ENCODE results near the gene CHRD. TPM values are rescaled to one million over a fixed set of nuclear protein-coding genes. Genes with fewer than 3 reads are reported as not detected.

CHRD gene
- total and polyA plus RNA-seq, 7 donors: 0.23 to 16.3 (median 5.7) TPM

GRCh38 chr3:184360929-184361531 lies 18.8 kb upstream of the CHRD start:
- H3K36me3 ChIP-seq: peaks cover 0 to 28% (median 7%) of the 10 kb centered on the region in 4 donors
- H3K4me1 ChIP-seq: peaks cover 0 to 37% (median 34%) of the 10 kb centered on the region in 4 donors
- intact Hi-C loops (cut with DNase I): loop anchor here (10.0 kb wide), 1 partner anchor 414 kb away; no protein-coding TSS in a partner anchor
- TF ChIP-seq EP300 (IDR thresholded peaks at IDR 0.05) (no peak), CTCF (IDR thresholded peaks at IDR 0.05) (no peak), POLR2A (IDR thresholded peaks at IDR 0.05) (no peak), POLR2AphosphoS5 (IDR thresholded peaks at IDR 0.05) (no peak)
- 3 to 10% methylated on average over 24 of the region's 24 CpGs for WGBS, 2 donors
- no peak for DNase-seq
- H3K9me3 ChIP-seq: no peaks in the 10 kb centered on the region
- peak overlapping the region; percentile 93 to 99 (median 98) for H3K27ac ChIP-seq
- H3K4me3 ChIP-seq: peak overlapping the region; percentile 63 to 94 (median 86)
- no peaks in the 10 kb centered on the region for H3K27me3 ChIP-seq

GRCh38 chr3:184361532-184361931 lies 18.3 kb upstream of the CHRD start, which contains the start of the genes CLCN2 and POLR2H:
CLCN2 (minus strand) TSS chr3:184361605; CDS start chr3:184361479, 126 bp downstream.
POLR2H (plus strand) TSS chr3:184361710; CDS start chr3:184363493, 1,783 bp downstream.
- DNase-seq: no peak
- intact Hi-C loops (cut with DNase I): loop anchor here (10.0 kb wide), 1 partner anchor 413 kb away; no protein-coding TSS in a partner anchor
- Histone ChIP-seq H3K27ac (peak within 1 kb of the TSS; percentile 93 to 99 (median 98)), H3K4me1 (peaks cover 0 to 37% (median 34%) of the 10 kb centered on the region in 4 donors), H3K9me3 (no peaks in the 10 kb centered on the region), H3K4me3 (peak within 1 kb of the TSS; percentile 63 to 94 (median 86)), H3K27me3 (no peaks in the 10 kb centered on the region), H3K36me3 (peaks cover 0 to 29% (median 7%) of the 10 kb centered on the region in 4 donors)
- TF ChIP-seq CTCF (IDR thresholded peaks at IDR 0.05) (no peak), POLR2A (IDR thresholded peaks at IDR 0.05) (peak in 1 of 2 donors; percentile 48), EP300 (IDR thresholded peaks at IDR 0.05) (no peak), POLR2AphosphoS5 (IDR thresholded peaks at IDR 0.05) (peak; percentile 54 to 82 (median 73))
- 0 to 1% methylated on average over 56 of the region's 56 CpGs for WGBS, 2 donors

GRCh38 chr3:184361932-184362667 lies 17.8 kb upstream of the CHRD start:
- Histone ChIP-seq H3K27me3 (no peaks in the 10 kb centered on the region), H3K9me3 (no peaks in the 10 kb centered on the region), H3K4me3 (peak overlapping the region; percentile 63 to 94 (median 86)), H3K27ac (peak overlapping the region; percentile 93 to 99 (median 98)), H3K4me1 (peaks cover 0 to 37% (median 34%) of the 10 kb centered on the region in 4 donors), H3K36me3 (peaks cover 0 to 31% (median 7%) of the 10 kb centered on the region in 4 donors)
- TF ChIP-seq POLR2AphosphoS5 (IDR thresholded peaks at IDR 0.05): peak; percentile 52 to 74 (median 62)
- peak; percentile 43 to 68 for TF ChIP-seq POLR2A (IDR thresholded peaks at IDR 0.05)
- TF ChIP-seq EP300 (IDR thresholded peaks at IDR 0.05): no peak
- TF ChIP-seq CTCF (IDR thresholded peaks at IDR 0.05): no peak
- 0% methylated on average over 38 of the region's 38 CpGs for WGBS, 2 donors
- DNase-seq: peak; percentile 89
- intact Hi-C loops (cut with DNase I): loop anchor here (2.0 to 10.0 kb wide), 4 partner anchors 23 to 413 kb away; partner anchors contain the start of genes EIF4G1 and PSMD2

GRCh38 chr3:184362668-184363546 lies 16.9 kb upstream of the CHRD start:
- no peaks in the 10 kb centered on the region for H3K27me3 ChIP-seq
- H3K9me3 ChIP-seq: no peaks in the 10 kb centered on the region
- WGBS, 2 donors: 0% methylated on average over 68 of the region's 68 CpGs
- H3K27ac ChIP-seq: peak overlapping the region; percentile 93 to 99 (median 98)
- peaks cover 0 to 29% (median 6%) of the 10 kb centered on the region in 4 donors for H3K36me3 ChIP-seq
- peak; percentile 46 to 69 for TF ChIP-seq POLR2A (IDR thresholded peaks at IDR 0.05)
- TF ChIP-seq CTCF (IDR thresholded peaks at IDR 0.05): peak; percentile 33 to 50 (median 44)
- TF ChIP-seq POLR2AphosphoS5 (IDR thresholded peaks at IDR 0.05): peak; percentile 72 to 84 (median 78)
- no peak for TF ChIP-seq EP300 (IDR thresholded peaks at IDR 0.05)
- DNase-seq: peak; percentile 98
- H3K4me3 ChIP-seq: peak overlapping the region; percentile 63 to 94 (median 86)
- H3K4me1 ChIP-seq: peaks cover 0 to 37% (median 34%) of the 10 kb centered on the region in 4 donors
- intact Hi-C loops (cut with DNase I): loop anchor here (2.0 to 10.0 kb wide), 4 partner anchors 24 to 412 kb away; partner anchors contain the start of genes EIF4G1 and PSMD2
